Liver (tissue), 3 donors: ENCODE results near the gene SORL1-AS1.
A peak's percentile ranks its signal among the peaks of the same experiment; 100 is the strongest.

Experiments used
- CTCF ChIP-seq: fragments of 150-350 bp; IDR thresholded peaks from 2 replicates; pipeline ENCODE4 v1.5.1; 2017; ENCODE audit warnings: improper control_type of control experiment, low read depth, low read length; ENCODE audit not compliant: missing input control
- EGR1 ChIP-seq, 2 donors: IDR thresholded peaks; 2 replicates each; pipeline ENCODE4 v1.6.1; 2016 to 2018; ENCODE audit warnings: antibody characterized with exemption in 2 of 2, low read depth in 2 of 2
- SP1 ChIP-seq: IDR thresholded peaks from 2 replicates; pipeline ENCODE4 v1.6.1; 2018; ENCODE audit warnings: antibody characterized with exemption, mild to moderate bottlenecking
- TF ChIP-seq, protein P1 (sequence below): IDR thresholded peaks from 2 replicates; pipeline ENCODE4 v1.6.1; 2016; ENCODE audit warnings: antibody characterized with exemption
- TF ChIP-seq, protein P2 (sequence below): IDR thresholded peaks from 2 replicates; pipeline ENCODE4 v1.6.1; 2016; ENCODE audit warnings: antibody characterized with exemption
- donor health status: healthy.
- donor health status: healthy.

- TF ChIP-seq SP1 (peak; percentile 40), CTCF (no peak), EGR1 (IDR thresholded peaks at IDR 0.05; ENCODE audit: low read depth in 2 of 2) (no peak)
- TF ChIP-seq, protein P1, sequence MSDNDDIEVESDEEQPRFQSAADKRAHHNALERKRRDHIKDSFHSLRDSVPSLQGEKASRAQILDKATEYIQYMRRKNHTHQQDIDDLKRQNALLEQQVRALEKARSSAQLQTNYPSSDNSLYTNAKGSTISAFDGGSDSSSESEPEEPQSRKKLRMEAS = peak; percentile 47
- TF ChIP-seq, protein P2, sequence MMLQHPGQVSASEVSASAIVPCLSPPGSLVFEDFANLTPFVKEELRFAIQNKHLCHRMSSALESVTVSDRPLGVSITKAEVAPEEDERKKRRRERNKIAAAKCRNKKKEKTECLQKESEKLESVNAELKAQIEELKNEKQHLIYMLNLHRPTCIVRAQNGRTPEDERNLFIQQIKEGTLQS = no peak
These were observed 40.7 kb downstream of the SORL1-AS1 start for GRCh38 chr11:121412000-121412587.
